Measurements from ENCODE around the gene ZNF512. TPM values are rescaled to one million over a fixed set of nuclear protein-coding genes. Genes with fewer than 3 reads are reported as not detected.

ZNF512 gene
- total and polyA plus RNA-seq, 2 experiments from 2014 or later: 20.7 to 38.6 TPM

- no peak overlapping the region for H3K4me3 ChIP-seq
- no peak overlapping the region for H3K27ac ChIP-seq
- no peaks in the 10 kb centered on the region for H3K27me3 ChIP-seq
- no peaks in the 10 kb centered on the region for H3K4me1 ChIP-seq (ENCODE audit: low read depth)
- no peak for DNase-seq (ENCODE audit: low read depth in 1 of 2, low spot score in 1 of 2)
- TF ChIP-seq, protein P1, sequence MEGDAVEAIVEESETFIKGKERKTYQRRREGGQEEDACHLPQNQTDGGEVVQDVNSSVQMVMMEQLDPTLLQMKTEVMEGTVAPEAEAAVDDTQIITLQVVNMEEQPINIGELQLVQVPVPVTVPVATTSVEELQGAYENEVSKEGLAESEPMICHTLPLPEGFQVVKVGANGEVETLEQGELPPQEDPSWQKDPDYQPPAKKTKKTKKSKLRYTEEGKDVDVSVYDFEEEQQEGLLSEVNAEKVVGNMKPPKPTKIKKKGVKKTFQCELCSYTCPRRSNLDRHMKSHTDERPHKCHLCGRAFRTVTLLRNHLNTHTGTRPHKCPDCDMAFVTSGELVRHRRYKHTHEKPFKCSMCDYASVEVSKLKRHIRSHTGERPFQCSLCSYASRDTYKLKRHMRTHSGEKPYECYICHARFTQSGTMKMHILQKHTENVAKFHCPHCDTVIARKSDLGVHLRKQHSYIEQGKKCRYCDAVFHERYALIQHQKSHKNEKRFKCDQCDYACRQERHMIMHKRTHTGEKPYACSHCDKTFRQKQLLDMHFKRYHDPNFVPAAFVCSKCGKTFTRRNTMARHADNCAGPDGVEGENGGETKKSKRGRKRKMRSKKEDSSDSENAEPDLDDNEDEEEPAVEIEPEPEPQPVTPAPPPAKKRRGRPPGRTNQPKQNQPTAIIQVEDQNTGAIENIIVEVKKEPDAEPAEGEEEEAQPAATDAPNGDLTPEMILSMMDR (IDR thresholded peaks at IDR 0.05; ENCODE audit: low read depth, low read length): no peak
- peaks cover 58% of the 10 kb centered on the region for H3K36me3 ChIP-seq
- no peaks in the 10 kb centered on the region for H3K9me3 ChIP-seq (ENCODE audit: low read depth)
Observed at GRCh38 chr2:27638037-27638637, 55.3 kb downstream of the ZNF512 start.

GRCh38 chr2:27638709-27639108 lies 55.9 kb downstream of the ZNF512 start:
- TF ChIP-seq, protein P1 (IDR thresholded peaks at IDR 0.05; ENCODE audit: low read depth, low read length): no peak
- Histone ChIP-seq H3K4me1 (ENCODE audit: low read depth) (no peaks in the 10 kb centered on the region), H3K27me3 (no peaks in the 10 kb centered on the region), H3K4me3 (no peak overlapping the region), H3K27ac (no peak overlapping the region), H3K9me3 (ENCODE audit: low read depth) (no peaks in the 10 kb centered on the region), H3K36me3 (peaks cover 61% of the 10 kb centered on the region)
- no peak for DNase-seq (ENCODE audit: low read depth in 1 of 2, low spot score in 1 of 2)

GRCh38 chr2:27640722-27641245 lies 57.9 kb downstream of the ZNF512 start:
- DNase-seq (ENCODE audit: low read depth in 1 of 2, low spot score in 1 of 2): no peak
- Histone ChIP-seq H3K4me1 (ENCODE audit: low read depth) (no peaks in the 10 kb centered on the region), H3K27ac (no peak overlapping the region), H3K4me3 (no peak overlapping the region), H3K27me3 (no peaks in the 10 kb centered on the region), H3K9me3 (ENCODE audit: low read depth) (no peaks in the 10 kb centered on the region), H3K36me3 (peaks cover 54% of the 10 kb centered on the region)
- TF ChIP-seq, protein P1 (IDR thresholded peaks at IDR 0.05; ENCODE audit: low read depth, low read length): no peak

DNA sequence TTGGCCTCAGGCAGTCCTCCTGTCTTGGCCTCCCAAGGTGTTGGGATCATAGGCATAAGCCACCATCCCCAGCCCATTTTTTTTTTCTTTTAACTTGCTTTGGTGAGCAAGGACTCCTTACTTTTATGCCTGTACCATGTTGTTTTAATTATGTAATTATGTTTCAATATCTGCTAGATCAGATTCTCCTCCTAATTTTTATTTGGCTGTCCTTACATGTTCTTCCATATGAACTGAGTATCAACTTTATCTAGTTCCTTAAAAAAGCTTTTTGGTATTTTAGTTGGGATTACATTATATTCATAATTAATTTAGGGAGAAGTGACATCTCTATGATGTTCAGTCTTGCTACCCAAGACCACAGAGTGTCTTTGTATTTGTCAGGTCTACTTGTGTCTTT lies 62.4 kb downstream of the ZNF512 start:
- Histone ChIP-seq H3K4me3 (no peak overlapping the region), H3K27me3 (no peaks in the 10 kb centered on the region), H3K27ac (no peak overlapping the region), H3K4me1 (ENCODE audit: low read depth) (no peaks in the 10 kb centered on the region), H3K9me3 (ENCODE audit: low read depth) (no peaks in the 10 kb centered on the region), H3K36me3 (peaks cover 33% of the 10 kb centered on the region)
- no peak for DNase-seq (ENCODE audit: low read depth in 1 of 2, low spot score in 1 of 2)
- TF ChIP-seq, protein P1 (IDR thresholded peaks at IDR 0.05; ENCODE audit: low read depth, low read length): no peak

- no peaks in the 10 kb centered on the region for H3K9me3 ChIP-seq (ENCODE audit: low read depth)
- no peaks in the 10 kb centered on the region for H3K27me3 ChIP-seq
- H3K27ac ChIP-seq: no peak overlapping the region
- H3K36me3 ChIP-seq: peaks cover 41% of the 10 kb centered on the region
- no peaks in the 10 kb centered on the region for H3K4me1 ChIP-seq (ENCODE audit: low read depth)
- no peak for DNase-seq (ENCODE audit: low read depth in 1 of 2, low spot score in 1 of 2)
- no peak overlapping the region for H3K4me3 ChIP-seq
- TF ChIP-seq, protein P1 (IDR thresholded peaks at IDR 0.05; ENCODE audit: low read depth, low read length): no peak
Observed at GRCh38 chr2:27647289-27647688, 64.4 kb downstream of the ZNF512 start.
